ENCODE results near the gene ZNF280A.

Gene ZNF280A

GRCh38 chr22:22520020-22520656 is at the start of gene ZNF280A:
Gene ZNF280A, minus strand, starts transcription at chr22:22520270. Its CDS starts 4,640 bp downstream, at chr22:22515630.
- no peak for DNase-seq (ENCODE audit: low spot score)

GRCh38 chr22:22569218-22569617 is 49.1 kb upstream of the ZNF280A start:
- DNase-seq (ENCODE audit: low spot score), result no peak

- DNase-seq (ENCODE audit: low spot score), result no peak
These were observed 45.9 kb upstream of the ZNF280A start for GRCh38 chr22:22565981-22566380.

GRCh38 chr22:22558972-22559603 is 39.0 kb upstream of the ZNF280A start, which contains the start of gene PRAME:
Gene PRAME, minus strand, starts transcription at chr22:22559265. Its CDS starts 2,433 bp downstream, at chr22:22556832.
- no peak for DNase-seq (ENCODE audit: low spot score)

GRCh38 chr22:22558071-22558971 is 38.3 kb upstream of the ZNF280A start:
- DNase-seq (ENCODE audit: low spot score), result no peak

GRCh38 chr22:22556995-22557925 is 37.2 kb upstream of the ZNF280A start:
- no peak for DNase-seq (ENCODE audit: low spot score)

- DNase-seq (ENCODE audit: low spot score), result no peak
These were observed 36.5 kb upstream of the ZNF280A start for GRCh38 chr22:22556578-22556977.

GRCh38 chr22:22555596-22555995 is 35.5 kb upstream of the ZNF280A start:
- no peak for DNase-seq (ENCODE audit: low spot score)

GRCh38 chr22:22554587-22555284 is 34.7 kb upstream of the ZNF280A start:
- DNase-seq (ENCODE audit: low spot score), result no peak

GRCh38 chr22:22553735-22554586 is 33.9 kb upstream of the ZNF280A start:
- no peak for DNase-seq (ENCODE audit: low spot score)

GRCh38 chr22:22553141-22553540 is 33.1 kb upstream of the ZNF280A start:
- no peak for DNase-seq (ENCODE audit: low spot score)

GRCh38 chr22:22552630-22553029 is 32.6 kb upstream of the ZNF280A start:
- DNase-seq (ENCODE audit: low spot score), result no peak

- DNase-seq (ENCODE audit: low spot score), result no peak
These were observed 30.8 kb upstream of the ZNF280A start for GRCh38 chr22:22550789-22551434.

GRCh38 chr22:22548910-22549309 is 28.8 kb upstream of the ZNF280A start:
- no peak for DNase-seq (ENCODE audit: low spot score)

- DNase-seq (ENCODE audit: low spot score), result no peak
These were observed 28.2 kb upstream of the ZNF280A start for GRCh38 chr22:22548317-22548716.

GRCh38 chr22:22547692-22548300 is 27.7 kb upstream of the ZNF280A start:
- DNase-seq (ENCODE audit: low spot score), result no peak

GRCh38 chr22:22547226-22547625 is 27.2 kb upstream of the ZNF280A start:
- no peak for DNase-seq (ENCODE audit: low spot score)

GRCh38 chr22:22546490-22546889 is 26.4 kb upstream of the ZNF280A start:
- no peak for DNase-seq (ENCODE audit: low spot score)

GRCh38 chr22:22545084-22545483 is 25.0 kb upstream of the ZNF280A start:
- DNase-seq (ENCODE audit: low spot score), result no peak
